ENCODE data around the gene SNAI3. TPM values are rescaled to one million over a fixed set of nuclear protein-coding genes. Genes with fewer than 3 reads are reported as not detected.

SNAI3 gene
- polyA plus RNA-seq, 1 donor from 2014 or later, result not detected

GRCh38 chr16:88686062-88686438 is 257 bp downstream of the SNAI3 start:
- no peak overlapping the region for H2AFZ ChIP-seq (ENCODE audit: low read depth, low read length)
- H3K4me2 ChIP-seq (ENCODE audit: low read length), result no peak overlapping the region
- H3F3A ChIP-seq (ENCODE audit: insufficient read depth, low read length, poor library complexity, severe bottlenecking), result no peaks in the 10 kb centered on the region
- no peaks in the 10 kb centered on the region for H3K9me3 ChIP-seq (ENCODE audit: low read length)
- no peak overlapping the region for H3K27ac ChIP-seq (ENCODE audit: low read length)
- TF ChIP-seq RAD21 (conservative IDR thresholded peaks at IDR 0.05) (no peak), EP300 (conservative IDR thresholded peaks at IDR 0.05; ENCODE audit: poor library complexity, severe bottlenecking) (no peak), EZH2 (IDR thresholded peaks at IDR 0.05; ENCODE audit: borderline replicate concordance, insufficient read depth, low read length, poor library complexity, severe bottlenecking) (no peak)
- no peaks in the 10 kb centered on the region for H3K79me2 ChIP-seq (replicated peaks; ENCODE audit: insufficient read depth, low read length)
- no peaks in the 10 kb centered on the region for H3K9me2 ChIP-seq (ENCODE audit: insufficient read depth, low read length)
- no peaks in the 10 kb centered on the region for H4K20me1 ChIP-seq (ENCODE audit: insufficient read depth)
- peak overlapping the region; percentile 68 for H3K4me3 ChIP-seq (ENCODE audit: low read length)
- H3K27me3 ChIP-seq (ENCODE audit: insufficient read depth, low read depth, low read length), result peaks cover 45% of the 10 kb centered on the region
- H3K9ac ChIP-seq (ENCODE audit: low read length), result peak overlapping the region; percentile 3
- H3K36me3 ChIP-seq (ENCODE audit: insufficient read depth, low read length), result no peaks in the 10 kb centered on the region

GRCh38 chr16:88685156-88686061 is 898 bp downstream of the SNAI3 start:
- no peaks in the 10 kb centered on the region for H3K79me2 ChIP-seq (replicated peaks; ENCODE audit: insufficient read depth, low read length)
- H3K9me2 ChIP-seq (ENCODE audit: insufficient read depth, low read length), result no peaks in the 10 kb centered on the region
- TF ChIP-seq SMC3 (conservative IDR thresholded peaks at IDR 0.05; ENCODE audit: poor library complexity), result peak; percentile 16
- TF ChIP-seq CTCF (IDR thresholded peaks at IDR 0.05; ENCODE audit: poor library complexity, severe bottlenecking), result peak; percentile 50
- TF ChIP-seq MXI1 (conservative IDR thresholded peaks at IDR 0.05; ENCODE audit: poor library complexity, severe bottlenecking), result no peak
- no peak overlapping the region for H3K4me2 ChIP-seq (ENCODE audit: low read length)
- no peak overlapping the region for H3K9ac ChIP-seq (ENCODE audit: low read length)
- no peaks in the 10 kb centered on the region for H3F3A ChIP-seq (ENCODE audit: insufficient read depth, low read length, poor library complexity, severe bottlenecking)
- H2AFZ ChIP-seq (ENCODE audit: low read depth, low read length), result no peak overlapping the region
- H3K9me3 ChIP-seq (ENCODE audit: low read length), result no peaks in the 10 kb centered on the region
- no peaks in the 10 kb centered on the region for H4K20me1 ChIP-seq (ENCODE audit: insufficient read depth)
- no peaks in the 10 kb centered on the region for H3K36me3 ChIP-seq (ENCODE audit: insufficient read depth, low read length)
- H3K27me3 ChIP-seq (ENCODE audit: insufficient read depth, low read depth, low read length), result peaks cover 45% of the 10 kb centered on the region
- H3K4me3 ChIP-seq (ENCODE audit: low read length), result peak overlapping the region; percentile 68
- H3K27ac ChIP-seq (ENCODE audit: low read length), result no peak overlapping the region

GRCh38 chr16:88684569-88685155 is 1.6 kb downstream of the SNAI3 start:
- Histone ChIP-seq H3K27me3 (ENCODE audit: insufficient read depth, low read depth, low read length) (peaks cover 45% of the 10 kb centered on the region), H3K4me3 (ENCODE audit: low read length) (no peak overlapping the region), H3K4me2 (ENCODE audit: low read length) (no peak overlapping the region), H3F3A (ENCODE audit: insufficient read depth, low read length, poor library complexity, severe bottlenecking) (no peaks in the 10 kb centered on the region), H3K9me2 (ENCODE audit: insufficient read depth, low read length) (no peaks in the 10 kb centered on the region), H3K36me3 (ENCODE audit: insufficient read depth, low read length) (no peaks in the 10 kb centered on the region), H3K27ac (ENCODE audit: low read length) (no peak overlapping the region), H4K20me1 (ENCODE audit: insufficient read depth) (no peaks in the 10 kb centered on the region), H3K9ac (ENCODE audit: low read length) (no peak overlapping the region), H3K9me3 (ENCODE audit: low read length) (no peaks in the 10 kb centered on the region), H2AFZ (ENCODE audit: low read depth, low read length) (no peak overlapping the region), H3K79me2 (replicated peaks; ENCODE audit: insufficient read depth, low read length) (no peaks in the 10 kb centered on the region)
- no peak for TF ChIP-seq MXI1 (conservative IDR thresholded peaks at IDR 0.05; ENCODE audit: poor library complexity, severe bottlenecking)
- no peak for TF ChIP-seq SMC3 (conservative IDR thresholded peaks at IDR 0.05; ENCODE audit: poor library complexity)
- no peak for TF ChIP-seq CTCF (IDR thresholded peaks at IDR 0.05; ENCODE audit: poor library complexity, severe bottlenecking)
- no peak for TF ChIP-seq EP300 (conservative IDR thresholded peaks at IDR 0.05; ENCODE audit: poor library complexity, severe bottlenecking)
- TF ChIP-seq REST (IDR thresholded peaks at IDR 0.05; ENCODE audit: borderline replicate concordance), result no peak
- no peak for TF ChIP-seq POLR2AphosphoS5 (IDR thresholded peaks at IDR 0.05)
- no peak for TF ChIP-seq RAD21 (conservative IDR thresholded peaks at IDR 0.05)
- TF ChIP-seq EZH2 (IDR thresholded peaks at IDR 0.05; ENCODE audit: borderline replicate concordance, insufficient read depth, low read length, poor library complexity, severe bottlenecking), result no peak
- TF ChIP-seq TAF1 (IDR thresholded peaks at IDR 0.05; ENCODE audit: low read depth), result no peak
